Neural crest cell (in vitro differentiated cells): Measurements from ENCODE around the gene NUDT2. TPM values are rescaled to one million over a fixed set of nuclear protein-coding genes. Genes with fewer than 3 reads are reported as not detected.

Experiments used
- DNase-seq: peaks from one replicate; pipeline ENCODE4 v3.0.0; 2021; ENCODE audit warnings: low read depth, mixed read lengths, low spot score
- H3K27ac Mint-ChIP-seq: one replicate; pipeline ENCODE4 v1.8.0; 2021; ENCODE audit warnings: mild to moderate bottlenecking, mixed read lengths; ENCODE audit not compliant: unreplicated experiment
- H3K27me3 Mint-ChIP-seq: 2 replicates; pipeline ENCODE4 v1.8.0; 2021; ENCODE audit warnings: low read depth, mild to moderate bottlenecking, mixed read lengths
- H3K36me3 Mint-ChIP-seq: 2 replicates; pipeline ENCODE4 v1.8.0; 2021; ENCODE audit warnings: low read depth, mild to moderate bottlenecking, mixed read lengths
- H3K4me1 Mint-ChIP-seq: 2 replicates; pipeline ENCODE4 v1.8.0; 2021; ENCODE audit warnings: mixed read lengths
- H3K4me3 Mint-ChIP-seq: one replicate; pipeline ENCODE4 v1.8.0; 2021; ENCODE audit warnings: mild to moderate bottlenecking, mixed read lengths
- H3K9me3 Mint-ChIP-seq: 2 replicates; pipeline ENCODE4 v1.8.0; 2021; ENCODE audit warnings: mixed read lengths
- CTCF ChIP-seq: fragments of 200-600 bp; sonication (generic); conservative IDR thresholded peaks from 2 replicates; pipeline ENCODE4 v1.5.0; 2021; ENCODE audit warnings: antibody characterized with exemption, mild to moderate bottlenecking
- total RNA-seq: library from RNA; stranded (reverse); gene quantifications from 2 replicates; pipeline ENCODE4 v1.2.1, GENCODE V29; 2021

Gene NUDT2
- total RNA-seq, 1 donor from 2014 or later, result 19.8 TPM

GRCh38 chr9:34377404-34377746 is 48.0 kb downstream of the NUDT2 start:
- Mint-ChIP-seq H3K9me3 (no peaks in the 10 kb centered on the region), H3K27ac (no peak overlapping the region), H3K4me1 (peaks cover 30% of the 10 kb centered on the region), H3K36me3 (peaks cover 4% of the 10 kb centered on the region), H3K4me3 (peak overlapping the region; percentile 81), H3K27me3 (peaks cover 74% of the 10 kb centered on the region)
- DNase-seq, result no peak
- TF ChIP-seq CTCF, result no peak

DNA sequence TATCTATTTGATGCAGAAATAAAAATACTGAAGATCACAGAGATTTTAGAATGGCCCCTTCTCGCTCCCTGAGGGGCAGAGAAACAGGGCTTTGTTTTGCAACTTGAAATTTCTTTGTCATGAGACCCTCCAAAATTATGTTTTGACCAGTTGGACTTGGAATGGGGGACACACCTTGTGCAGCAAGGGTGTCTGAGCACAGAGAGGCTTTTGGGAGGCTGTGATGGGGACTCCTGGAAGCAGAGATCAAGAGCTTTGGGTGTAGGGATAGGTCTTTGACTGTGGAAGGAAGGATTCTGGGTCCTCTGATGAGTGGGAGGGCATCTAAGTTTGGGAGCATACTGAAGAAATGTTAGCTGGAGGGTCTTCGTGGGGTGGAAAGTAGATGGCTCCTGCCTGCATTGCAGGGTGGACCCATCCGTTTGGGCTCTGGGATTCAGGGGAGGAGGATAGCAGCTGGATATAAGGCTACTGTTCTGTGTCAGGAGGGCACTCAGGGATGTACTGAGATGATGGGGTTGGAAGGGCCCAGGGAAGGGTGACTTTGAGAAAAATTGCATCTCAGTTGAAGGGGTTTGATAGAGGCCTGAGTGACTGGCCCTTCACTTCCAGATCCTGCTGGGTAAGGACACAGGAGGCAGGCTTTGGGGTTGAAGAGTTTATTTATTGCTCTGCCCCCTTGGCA is 49.1 kb downstream of the NUDT2 start:
- peak overlapping the region; percentile 80 for H3K4me3 Mint-ChIP-seq
- peaks cover 85% of the 10 kb centered on the region for H3K27me3 Mint-ChIP-seq
- no peaks in the 10 kb centered on the region for H3K9me3 Mint-ChIP-seq
- peaks cover 30% of the 10 kb centered on the region for H3K4me1 Mint-ChIP-seq
- DNase-seq, result no peak
- TF ChIP-seq CTCF, result no peak
- no peak overlapping the region for H3K27ac Mint-ChIP-seq
- H3K36me3 Mint-ChIP-seq, result peaks cover 4% of the 10 kb centered on the region

- peaks cover 30% of the 10 kb centered on the region for H3K4me1 Mint-ChIP-seq
- TF ChIP-seq CTCF, result peak; percentile 96
- H3K27ac Mint-ChIP-seq, result no peak overlapping the region
- no peaks in the 10 kb centered on the region for H3K9me3 Mint-ChIP-seq
- peak; percentile 92 for DNase-seq
- H3K36me3 Mint-ChIP-seq, result no peaks in the 10 kb centered on the region
- H3K4me3 Mint-ChIP-seq, result peak overlapping the region; percentile 80
- peaks cover 89% of the 10 kb centered on the region for H3K27me3 Mint-ChIP-seq
Measured at GRCh38 chr9:34379334-34380033, 50.1 kb downstream of the NUDT2 start.

- peaks cover 30% of the 10 kb centered on the region for H3K4me1 Mint-ChIP-seq
- no peaks in the 10 kb centered on the region for H3K9me3 Mint-ChIP-seq
- peaks cover 88% of the 10 kb centered on the region for H3K27me3 Mint-ChIP-seq
- DNase-seq, result no peak
- H3K36me3 Mint-ChIP-seq, result no peaks in the 10 kb centered on the region
- peak overlapping the region; percentile 80 for H3K4me3 Mint-ChIP-seq
- no peak overlapping the region for H3K27ac Mint-ChIP-seq
- no peak for TF ChIP-seq CTCF
Measured at GRCh38 chr9:34380034-34380510, 50.7 kb downstream of the NUDT2 start.

GRCh38 chr9:34380511-34381315 is 51.3 kb downstream of the NUDT2 start:
- TF ChIP-seq CTCF, result no peak
- Mint-ChIP-seq H3K27ac (no peak overlapping the region), H3K9me3 (no peaks in the 10 kb centered on the region), H3K4me3 (peak overlapping the region; percentile 80), H3K36me3 (no peaks in the 10 kb centered on the region), H3K4me1 (peaks cover 26% of the 10 kb centered on the region), H3K27me3 (peaks cover 84% of the 10 kb centered on the region)
- peak; percentile 62 for DNase-seq
